Erythroblast (primary cell): ENCODE data around the gene PANK3.

Experiments used
- GATA1 ChIP-seq: IDR thresholded peaks from 2 replicates; pipeline ENCODE4 v1.6.1; 2011; ENCODE audit warnings: low read depth, mild to moderate bottlenecking, control low read depth, low read length, moderate library complexity
- POLR2A ChIP-seq: IDR thresholded peaks from 2 replicates; pipeline ENCODE4 v1.6.1; 2011; ENCODE audit warnings: mild to moderate bottlenecking, low read length

DNA sequence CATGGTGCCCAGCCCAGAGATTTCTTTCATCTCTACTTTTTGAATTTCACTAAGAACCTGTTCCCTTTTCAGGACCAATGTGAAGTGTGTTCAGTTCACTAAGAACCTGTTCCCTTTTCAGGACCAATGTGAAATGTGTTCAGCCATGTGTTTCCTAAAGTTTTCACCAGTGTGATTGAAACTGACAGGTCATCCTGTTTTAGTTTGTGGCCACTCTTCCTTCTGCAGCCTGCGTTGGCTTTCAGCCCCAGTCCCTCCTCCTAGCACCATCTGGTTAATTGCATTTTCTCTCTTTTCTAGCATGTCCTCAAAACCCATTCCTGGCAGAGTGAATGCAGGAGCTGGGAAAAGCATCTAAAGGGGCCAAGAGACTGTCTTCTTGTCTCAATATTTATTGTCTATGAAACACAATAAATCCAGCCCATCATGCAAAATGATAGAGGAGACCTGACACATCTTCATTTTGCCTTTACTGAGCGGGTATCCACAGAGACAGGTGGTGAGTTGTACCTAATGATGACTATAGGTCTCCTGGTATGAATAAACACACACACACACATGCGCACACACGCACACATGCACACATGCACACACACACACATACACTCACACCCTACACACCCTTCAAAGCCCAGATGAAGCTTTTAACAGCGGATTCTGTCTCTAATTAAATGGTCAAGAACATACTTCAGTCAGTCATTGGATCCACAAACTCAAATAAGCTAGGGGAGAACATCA is 6.1 kb upstream of the PANK3 start:
- no peak for TF ChIP-seq POLR2A
- TF ChIP-seq GATA1, result no peak
